Left forelimb (tissue), 1 donor: ENCODE data around the gene CSF2.
A peak's percentile ranks its signal among the peaks of the same experiment; 100 is the strongest.
"Not testable (repeated sequence)": the region's sequence is repeated elsewhere in the genome, so short reads cannot be mapped to it uniquely, and the experiment has no call there.

Experiments
- DNase-seq: peaks from one replicate; pipeline ENCODE4 v3.0.0-alpha.2; 2018; ENCODE audit warnings: low spot score

Gene CSF2

DNA sequence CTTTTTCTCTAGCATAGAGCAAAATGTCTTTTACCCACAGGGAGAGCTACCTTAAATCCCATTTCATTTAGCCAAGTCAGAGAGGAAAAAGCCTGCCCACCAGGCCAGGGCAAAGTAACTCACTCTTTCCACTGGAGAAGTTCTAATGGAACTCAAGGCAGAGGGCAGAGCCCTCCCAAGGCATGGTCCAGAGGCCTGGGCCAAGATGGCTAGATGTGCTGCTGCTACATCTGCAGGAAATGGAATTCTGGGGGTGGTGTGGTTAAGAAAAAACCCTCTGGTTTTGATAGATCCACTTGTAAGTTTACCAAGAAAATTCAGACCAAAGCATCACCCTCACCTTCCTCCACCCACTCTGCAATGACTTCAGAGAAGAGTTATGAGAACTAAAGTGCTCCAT, 37.3 kb downstream of the CSF2 start:
- peak; percentile 22 for DNase-seq

DNA sequence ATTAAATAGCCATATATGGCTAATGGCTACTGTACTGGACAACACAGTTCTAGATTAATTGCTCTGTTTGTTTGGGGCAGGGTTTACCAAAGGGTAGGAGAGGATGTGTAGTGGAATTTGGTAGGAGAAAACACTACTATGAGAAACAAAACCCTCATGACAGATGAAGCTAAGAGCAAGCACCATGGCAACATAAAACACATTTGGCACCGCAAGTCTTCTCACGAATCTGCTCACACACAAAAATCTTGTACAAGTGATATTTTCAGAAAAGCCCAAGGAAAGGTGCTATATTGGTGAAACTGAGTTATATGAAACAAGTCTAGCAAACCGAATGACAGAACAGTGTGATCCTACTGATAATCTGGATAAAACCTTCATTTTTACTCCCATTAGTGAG, 38.5 kb downstream of the CSF2 start:
- DNase-seq = no peak

- DNase-seq = no peak
Measured at GRCh38 chr5:132114150-132115121, 40.8 kb downstream of the CSF2 start.

DNA sequence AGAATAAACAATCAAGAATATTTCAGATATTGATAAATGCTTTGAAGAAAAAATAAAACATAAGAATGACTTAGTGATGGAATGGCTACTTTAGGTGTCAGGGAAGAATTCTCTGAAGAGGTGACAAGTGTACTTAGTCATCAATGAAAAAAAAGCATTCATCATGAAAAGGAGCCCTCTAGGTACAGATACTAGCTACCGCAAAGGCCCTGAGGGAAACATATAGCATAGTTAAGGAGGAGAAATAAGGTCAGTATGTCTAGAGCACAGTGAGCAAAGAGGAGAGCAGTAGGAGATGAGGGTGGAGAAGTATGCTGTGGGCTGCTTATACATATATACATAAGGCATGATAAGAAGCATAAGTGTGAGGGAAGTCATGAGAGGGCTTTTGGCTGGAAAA, 41.8 kb downstream of the CSF2 start:
- DNase-seq = no peak

DNA sequence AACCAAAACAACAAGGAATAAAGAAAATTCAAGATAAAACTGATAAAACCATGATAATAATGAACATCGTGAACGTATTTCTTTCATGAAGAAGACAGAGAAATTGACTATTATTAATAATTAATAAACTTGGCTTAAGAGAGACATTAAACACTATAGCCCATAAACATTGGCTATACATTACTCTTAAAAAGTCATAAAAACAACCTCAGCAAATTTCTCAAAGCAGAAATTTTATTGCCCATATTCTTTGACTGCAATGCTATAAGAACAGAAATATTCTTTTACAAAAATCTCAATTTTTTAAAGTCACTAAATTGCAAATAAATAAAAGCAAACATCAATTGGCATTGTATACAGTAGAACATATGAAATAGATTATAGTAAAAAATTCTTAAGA, 42.5 kb downstream of the CSF2 start:
- no peak for DNase-seq

DNA sequence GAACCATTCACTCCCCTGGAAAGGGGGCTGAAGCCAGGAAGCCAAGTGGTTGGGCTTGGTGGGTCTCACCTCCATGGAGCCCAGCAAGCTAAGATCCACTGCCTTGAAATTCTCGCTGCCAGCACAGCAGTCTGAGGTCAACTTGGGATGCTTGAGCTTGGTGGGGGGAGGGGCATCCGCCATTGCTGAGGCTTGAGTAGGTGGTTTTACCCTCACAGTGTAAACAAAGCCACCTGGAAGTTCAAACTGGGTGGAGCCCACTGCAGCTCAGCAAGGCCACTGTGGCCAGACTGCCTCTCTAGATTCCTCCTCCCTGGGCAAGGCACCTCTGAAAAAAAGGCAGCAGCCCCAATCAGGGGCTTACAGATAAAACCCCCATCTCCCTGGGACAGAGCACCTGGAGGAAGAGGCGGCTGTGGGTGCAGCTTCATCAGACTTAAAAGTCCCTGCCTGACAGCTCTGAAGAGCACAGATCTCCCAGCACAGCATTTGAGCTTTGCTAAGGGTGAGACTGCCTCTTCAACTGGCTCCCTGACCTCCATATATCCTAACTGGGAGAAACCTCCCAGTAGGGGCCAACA, 43.4 kb downstream of the CSF2 start:
- not testable (repeated sequence) for DNase-seq

GRCh38 chr5:132120717-132121116, 47.1 kb downstream of the CSF2 start:
- not testable (repeated sequence) for DNase-seq

DNA sequence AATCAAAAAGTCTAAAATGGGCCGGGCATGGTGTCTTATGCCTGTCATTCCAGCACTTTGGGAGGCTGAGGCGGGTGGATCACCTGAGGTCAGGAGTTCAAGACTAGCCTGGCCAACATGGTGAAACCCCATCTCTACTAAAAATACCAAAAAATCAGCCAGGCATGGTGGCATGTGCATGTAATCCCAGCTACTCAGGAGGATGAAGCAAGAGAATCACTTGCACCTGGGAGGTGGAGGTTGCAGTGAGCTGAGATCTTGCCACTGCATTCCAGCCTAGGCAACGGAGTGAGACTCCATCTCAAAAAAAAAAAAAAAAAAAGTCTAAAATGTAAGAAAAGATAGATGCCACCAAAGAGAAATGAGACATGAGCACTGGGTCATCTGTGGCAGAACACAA, 49.4 kb downstream of the CSF2 start:
- not testable (repeated sequence) for DNase-seq

- not testable (repeated sequence) for DNase-seq
Measured at GRCh38 chr5:132123578-132123977, 50.0 kb downstream of the CSF2 start.
